HL-60 (cell line): Measurements from ENCODE around the gene GIPC1.

Experiments used
- TF ChIP-seq, protein P1 (sequence below): IDR thresholded peaks from one replicate; pipeline ENCODE4 v1.5.1; 2011; ENCODE audit warnings: low read length, control low read depth, inconsistent platforms; ENCODE audit not compliant: insufficient read depth
- TF ChIP-seq, protein P2 (sequence below): IDR thresholded peaks from 2 replicates; pipeline ENCODE4 v1.6.1; 2012; ENCODE audit warnings: low read depth; ENCODE audit not compliant: insufficient replicate concordance

- TF ChIP-seq, protein P1, sequence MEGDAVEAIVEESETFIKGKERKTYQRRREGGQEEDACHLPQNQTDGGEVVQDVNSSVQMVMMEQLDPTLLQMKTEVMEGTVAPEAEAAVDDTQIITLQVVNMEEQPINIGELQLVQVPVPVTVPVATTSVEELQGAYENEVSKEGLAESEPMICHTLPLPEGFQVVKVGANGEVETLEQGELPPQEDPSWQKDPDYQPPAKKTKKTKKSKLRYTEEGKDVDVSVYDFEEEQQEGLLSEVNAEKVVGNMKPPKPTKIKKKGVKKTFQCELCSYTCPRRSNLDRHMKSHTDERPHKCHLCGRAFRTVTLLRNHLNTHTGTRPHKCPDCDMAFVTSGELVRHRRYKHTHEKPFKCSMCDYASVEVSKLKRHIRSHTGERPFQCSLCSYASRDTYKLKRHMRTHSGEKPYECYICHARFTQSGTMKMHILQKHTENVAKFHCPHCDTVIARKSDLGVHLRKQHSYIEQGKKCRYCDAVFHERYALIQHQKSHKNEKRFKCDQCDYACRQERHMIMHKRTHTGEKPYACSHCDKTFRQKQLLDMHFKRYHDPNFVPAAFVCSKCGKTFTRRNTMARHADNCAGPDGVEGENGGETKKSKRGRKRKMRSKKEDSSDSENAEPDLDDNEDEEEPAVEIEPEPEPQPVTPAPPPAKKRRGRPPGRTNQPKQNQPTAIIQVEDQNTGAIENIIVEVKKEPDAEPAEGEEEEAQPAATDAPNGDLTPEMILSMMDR = no peak
- TF ChIP-seq, protein P2, sequence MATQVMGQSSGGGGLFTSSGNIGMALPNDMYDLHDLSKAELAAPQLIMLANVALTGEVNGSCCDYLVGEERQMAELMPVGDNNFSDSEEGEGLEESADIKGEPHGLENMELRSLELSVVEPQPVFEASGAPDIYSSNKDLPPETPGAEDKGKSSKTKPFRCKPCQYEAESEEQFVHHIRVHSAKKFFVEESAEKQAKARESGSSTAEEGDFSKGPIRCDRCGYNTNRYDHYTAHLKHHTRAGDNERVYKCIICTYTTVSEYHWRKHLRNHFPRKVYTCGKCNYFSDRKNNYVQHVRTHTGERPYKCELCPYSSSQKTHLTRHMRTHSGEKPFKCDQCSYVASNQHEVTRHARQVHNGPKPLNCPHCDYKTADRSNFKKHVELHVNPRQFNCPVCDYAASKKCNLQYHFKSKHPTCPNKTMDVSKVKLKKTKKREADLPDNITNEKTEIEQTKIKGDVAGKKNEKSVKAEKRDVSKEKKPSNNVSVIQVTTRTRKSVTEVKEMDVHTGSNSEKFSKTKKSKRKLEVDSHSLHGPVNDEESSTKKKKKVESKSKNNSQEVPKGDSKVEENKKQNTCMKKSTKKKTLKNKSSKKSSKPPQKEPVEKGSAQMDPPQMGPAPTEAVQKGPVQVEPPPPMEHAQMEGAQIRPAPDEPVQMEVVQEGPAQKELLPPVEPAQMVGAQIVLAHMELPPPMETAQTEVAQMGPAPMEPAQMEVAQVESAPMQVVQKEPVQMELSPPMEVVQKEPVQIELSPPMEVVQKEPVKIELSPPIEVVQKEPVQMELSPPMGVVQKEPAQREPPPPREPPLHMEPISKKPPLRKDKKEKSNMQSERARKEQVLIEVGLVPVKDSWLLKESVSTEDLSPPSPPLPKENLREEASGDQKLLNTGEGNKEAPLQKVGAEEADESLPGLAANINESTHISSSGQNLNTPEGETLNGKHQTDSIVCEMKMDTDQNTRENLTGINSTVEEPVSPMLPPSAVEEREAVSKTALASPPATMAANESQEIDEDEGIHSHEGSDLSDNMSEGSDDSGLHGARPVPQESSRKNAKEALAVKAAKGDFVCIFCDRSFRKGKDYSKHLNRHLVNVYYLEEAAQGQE = no peak
Measured at GRCh38 chr19:14471436-14472187, 24.3 kb downstream of the GIPC1 start.
